Renal pelvis (tissue), 12 donors: Measurements from ENCODE around the gene SLC22A4. TPM values are rescaled to one million over a fixed set of nuclear protein-coding genes. Genes with fewer than 3 reads are reported as not detected.

Source experiments
- DNase-seq: peaks from one replicate; pipeline ENCODE4 v3.0.0-alpha.2; 2013
- long read RNA-seq, 16 experiments: transcript quantifications; one replicate each; lab custom pipeline, GENCODE V29; 2026
- polyA plus RNA-seq, 3 donors: library from polyadenylated mRNA; unstranded; fragments of 120-200 nt; gene quantifications; one replicate each; pipeline ENCODE4 v1.2.1, GENCODE V29; 2013; ENCODE audit not compliant: insufficient read length in 3 of 3

Gene SLC22A4
- 1 to 10 TPM; 5.0 to 9.1 (median 7.2) TPM for polyA plus RNA-seq
- long read RNA-seq, donor 1, partial matches to known transcripts, result 5 of 6 reads
- long read RNA-seq, donor 1, other reads (novel, unspliced or antisense), result 0 of 6 reads
- long read RNA-seq, donor 2, result 0 reads
- long read RNA-seq, donor 3, result 0 reads
- long read RNA-seq, donor 4, partial matches to known transcripts, result 0 of 1 reads
- long read RNA-seq, donor 4, other reads (novel, unspliced or antisense), result 0 of 1 reads
- long read RNA-seq, donor 5, result 0 reads
- long read RNA-seq, donor 6, partial matches to known transcripts, result 8 of 11 reads
- long read RNA-seq, donor 6, other reads (novel, unspliced or antisense), result 0 of 11 reads
- long read RNA-seq, donor 7, partial matches to known transcripts, result 0 of 1 reads
- long read RNA-seq, donor 7, other reads (novel, unspliced or antisense), result 0 of 1 reads
- long read RNA-seq, donor 8, result 0 reads
- long read RNA-seq, donor 9, transcript SLC22A4-201 (10 exons, 2,201 nt), result major isoform, 5 of 21 reads
- long read RNA-seq, donor 9, partial matches to known transcripts, result 16 of 21 reads
- long read RNA-seq, donor 9, other reads (novel, unspliced or antisense), result 0 of 21 reads
- long read RNA-seq, donor 10, partial matches to known transcripts, result 0 of 1 reads
- long read RNA-seq, donor 10, other reads (novel, unspliced or antisense), result 0 of 1 reads
- long read RNA-seq, donor 11, partial matches to known transcripts, result 7 of 10 reads
- long read RNA-seq, donor 11, other reads (novel, unspliced or antisense), result 0 of 10 reads
- long read RNA-seq, donor 12, result 0 reads
- long read RNA-seq, donor 13, result 0 reads
- long read RNA-seq, donor 14, partial matches to known transcripts, result 6 of 13 reads
- long read RNA-seq, donor 14, other reads (novel, unspliced or antisense), result 5 of 13 reads
- long read RNA-seq, donor 15, partial matches to known transcripts, result 39 of 40 reads
- long read RNA-seq, donor 15, other reads (novel, unspliced or antisense), result 0 of 40 reads
- long read RNA-seq, donor 16, result 0 reads

DNA sequence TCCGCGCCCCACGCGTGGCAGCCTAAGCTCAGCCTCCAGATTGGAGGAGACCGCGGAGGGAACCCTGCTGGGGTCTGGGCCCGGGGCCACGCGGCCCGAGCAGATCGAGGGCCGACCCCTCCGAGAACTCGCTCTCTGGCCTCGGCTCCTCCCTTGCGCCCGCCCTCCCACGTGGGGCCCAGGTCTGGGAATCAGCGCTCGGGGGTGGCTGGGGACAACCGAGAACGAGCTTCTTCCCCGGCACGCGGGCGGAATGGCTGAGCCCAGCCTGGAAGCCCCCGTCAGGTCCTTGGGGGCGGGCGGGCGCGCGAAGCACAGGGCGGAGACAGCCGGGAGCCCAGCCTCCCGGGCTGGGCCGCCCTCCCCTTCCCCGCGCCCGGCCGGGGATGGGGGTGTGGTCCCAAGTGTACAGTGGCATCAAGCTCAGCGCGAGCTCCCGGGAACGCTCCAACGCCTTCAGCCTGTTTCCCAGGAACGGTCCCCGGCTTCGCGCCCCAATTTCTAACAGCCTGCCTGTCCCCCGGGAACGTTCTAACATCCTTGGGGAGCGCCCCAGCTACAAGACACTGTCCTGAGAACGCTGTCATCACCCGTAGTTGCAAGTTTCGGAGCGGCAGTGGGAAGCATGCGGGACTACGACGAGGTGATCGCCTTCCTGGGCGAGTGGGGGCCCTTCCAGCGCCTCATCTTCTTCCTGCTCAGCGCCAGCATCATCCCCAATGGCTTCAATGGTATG lies at the start of gene SLC22A4:
Gene SLC22A4, plus strand, starts transcription at position 403 of the 736 bp plus-strand sequence. Its CDS starts 223 bp downstream, at position 626.
- DNase-seq, result peak; percentile 95

DNA sequence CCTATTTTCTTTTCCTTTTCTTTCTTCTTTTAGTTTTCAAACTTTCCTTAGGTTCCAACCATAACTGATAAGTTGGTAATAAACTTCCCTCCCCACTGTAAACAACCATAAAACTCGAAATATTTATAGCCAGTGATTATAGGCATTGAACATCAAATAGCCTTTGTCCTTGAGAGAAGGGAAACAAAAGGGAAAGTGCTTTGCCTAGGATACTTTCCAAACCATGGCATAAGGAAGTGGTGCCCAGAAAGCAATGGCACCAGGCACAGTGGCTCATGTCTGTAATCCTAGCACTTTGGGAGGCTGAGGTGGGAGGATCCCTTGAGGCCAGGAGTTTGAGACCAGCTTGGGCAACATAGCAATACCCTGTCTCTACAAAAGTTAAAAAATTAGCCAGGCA lies 48.6 kb upstream of the SLC22A4 start:
- DNase-seq, result no peak

GRCh38 chr5:132246806-132247205 lies 47.4 kb upstream of the SLC22A4 start:
- no peak for DNase-seq

DNA sequence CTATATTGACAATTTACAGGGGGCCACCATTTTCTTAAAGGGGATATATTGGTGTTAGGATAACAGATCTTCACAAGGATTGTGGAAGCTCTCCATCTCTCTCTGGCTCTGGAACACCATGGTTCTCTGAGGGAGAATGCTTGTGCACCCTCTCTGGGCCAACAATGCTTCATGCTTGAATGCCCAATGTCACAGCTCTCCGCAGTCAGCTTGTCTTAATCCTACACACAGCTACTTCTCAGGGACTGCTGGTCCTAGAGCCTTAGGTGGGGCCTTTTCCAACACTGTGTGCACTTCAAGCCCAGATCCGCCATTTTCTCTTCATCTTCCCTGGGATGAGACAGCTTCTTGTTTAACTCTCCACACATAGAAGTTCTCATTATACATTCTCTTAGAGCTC lies 43.6 kb upstream of the SLC22A4 start:
- no peak for DNase-seq

GRCh38 chr5:132251220-132251725 lies 42.9 kb upstream of the SLC22A4 start:
- DNase-seq, result no peak

- no peak for DNase-seq
Observed at GRCh38 chr5:132253008-132253441, 41.2 kb upstream of the SLC22A4 start.

DNA sequence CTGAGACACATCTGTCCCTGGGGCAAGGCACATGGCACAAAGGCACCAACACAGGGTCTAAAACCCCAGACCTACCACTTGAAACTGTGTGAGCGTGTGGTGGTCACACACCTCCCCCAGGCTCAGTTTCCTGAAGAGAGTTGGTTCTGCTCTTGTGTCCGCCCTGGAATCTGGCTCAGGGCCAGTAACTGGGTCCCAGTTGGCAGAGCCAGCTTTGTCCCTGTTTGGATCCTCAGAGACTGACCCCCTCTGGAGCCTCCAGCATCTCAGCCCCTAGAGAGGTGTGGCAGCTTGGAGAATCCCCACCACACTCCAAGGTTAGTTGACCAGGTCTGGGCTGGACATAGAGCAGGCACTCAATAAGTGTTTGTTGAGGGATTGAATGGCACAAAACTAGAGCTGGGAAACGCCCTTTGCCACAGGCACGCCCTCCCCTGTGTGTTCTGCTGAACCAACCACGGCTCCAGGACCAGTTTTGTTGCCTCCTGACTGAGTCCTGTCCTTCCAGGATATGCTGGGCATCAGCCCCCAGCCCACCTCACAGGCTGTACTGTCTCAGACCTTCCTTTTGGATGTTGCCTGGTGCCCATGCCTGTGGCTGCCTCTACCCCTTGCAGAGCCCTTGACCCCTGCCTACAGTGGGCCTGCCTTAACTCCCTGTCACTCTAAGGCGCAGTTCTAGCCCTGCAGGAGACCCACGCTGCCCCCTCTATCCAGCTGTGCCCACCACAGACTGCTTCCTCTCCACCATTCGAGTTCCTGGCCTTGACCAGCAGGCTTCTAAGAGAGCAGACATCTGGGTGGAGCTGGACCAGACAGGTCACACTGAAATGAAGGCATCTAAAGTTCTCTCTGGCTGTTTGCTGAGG lies 40.5 kb upstream of the SLC22A4 start:
- DNase-seq, result no peak

GRCh38 chr5:132254321-132254977 lies 39.7 kb upstream of the SLC22A4 start:
- no peak for DNase-seq

- DNase-seq, result no peak
Observed at GRCh38 chr5:132256086-132256782, 38.0 kb upstream of the SLC22A4 start.

GRCh38 chr5:132256783-132257130 lies 37.4 kb upstream of the SLC22A4 start:
- DNase-seq, result no peak

- no peak for DNase-seq
Observed at GRCh38 chr5:132257131-132258101, 36.8 kb upstream of the SLC22A4 start, which contains the start of gene PDLIM4. TSS of gene PDLIM4 (plus strand) at chr5:132257696. CDS start at chr5:132257735, 39 bp downstream.

GRCh38 chr5:132258102-132259068 lies 35.8 kb upstream of the SLC22A4 start:
- DNase-seq, result no peak

DNA sequence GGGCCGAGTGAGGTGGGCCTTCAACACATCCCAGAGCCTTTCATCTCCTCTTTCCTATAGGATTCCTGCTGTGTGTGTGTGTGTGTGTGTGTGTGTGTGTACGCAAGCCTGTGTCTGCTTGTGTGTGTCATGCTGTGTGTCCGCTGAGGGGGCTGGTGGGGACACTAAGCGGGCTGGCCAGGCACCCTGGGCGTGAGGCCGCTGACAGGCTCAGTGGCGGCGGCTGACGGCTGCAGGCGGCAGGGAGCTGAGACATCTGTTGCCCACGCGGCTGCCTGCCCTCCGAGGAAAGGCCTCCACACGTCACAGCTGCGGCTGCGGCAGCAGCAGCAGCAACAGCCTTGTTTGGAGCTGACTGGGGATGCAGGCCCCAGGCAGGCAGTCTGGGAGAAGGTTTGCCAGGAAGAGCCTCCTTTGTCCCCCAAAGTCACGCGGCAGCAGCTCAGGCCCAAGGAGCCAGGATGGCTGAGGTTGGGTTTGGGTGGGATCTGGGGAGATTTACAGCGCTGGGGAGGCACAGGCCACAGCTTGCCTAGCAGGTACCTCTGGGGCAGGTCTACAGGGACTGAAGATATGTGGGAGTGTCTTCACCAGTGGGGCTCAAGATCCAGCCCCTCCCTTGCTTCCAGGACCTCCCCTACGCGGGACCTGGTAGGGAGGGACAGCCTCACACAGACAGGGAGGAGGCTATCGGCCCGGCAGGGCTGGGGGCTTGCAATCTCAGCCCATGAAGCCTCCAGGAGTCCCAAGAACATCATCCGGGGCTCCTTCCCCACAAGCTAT lies 34.9 kb upstream of the SLC22A4 start:
- no peak for DNase-seq

DNA sequence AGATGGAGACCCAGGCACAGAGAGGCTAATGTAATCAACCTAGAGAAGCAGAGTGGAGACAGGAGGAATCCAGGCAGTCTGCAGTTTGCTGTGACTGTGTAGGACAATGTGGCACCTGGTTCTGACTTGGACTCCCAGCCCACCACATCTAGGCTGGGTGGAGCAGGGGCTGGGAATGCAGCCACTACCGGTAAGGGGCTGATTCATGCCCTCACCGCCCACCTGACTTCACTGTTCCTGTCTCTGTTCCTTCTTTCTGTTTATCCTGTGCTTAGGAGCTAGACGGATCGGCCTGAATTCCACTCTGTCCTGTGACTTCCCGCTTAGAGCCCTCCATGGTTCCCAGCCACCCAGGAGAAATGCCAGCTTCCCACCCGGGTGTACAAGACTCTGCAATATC lies 34.1 kb upstream of the SLC22A4 start:
- no peak for DNase-seq

GRCh38 chr5:132260714-132261551 lies 33.3 kb upstream of the SLC22A4 start:
- no peak for DNase-seq
